ENCODE results near the gene CCDC149. TPM values are rescaled to one million over a fixed set of nuclear protein-coding genes. Genes with fewer than 3 reads are reported as not detected.

The CCDC149 gene
- total and polyA plus RNA-seq, 9 of the 15 experiments (the other 6 are each of a cell fraction or from before 2014, with no cell fraction given), result 0.04 to 0.18 TPM; not detected in 7

GRCh38 chr4:24850674-24851073 lies 62.2 kb downstream of the CCDC149 start:
- no peaks in the 10 kb centered on the region for H3K79me2 ChIP-seq (ENCODE audit: control insufficient read depth, insufficient read depth, low read length)
- 0% methylated on average over 1 of the region's 1 CpG for WGBS (ENCODE audit: insufficient coverage, low coverage, missing lambda C conversion rate)
- no peaks in the 10 kb centered on the region for H4K20me1 ChIP-seq (replicated peaks; ENCODE audit: control insufficient read depth, insufficient read depth, low read length)
- no peak overlapping the region for H3K27ac ChIP-seq (ENCODE audit: extremely low read depth, low read depth, low read length)
- H3K9me1 ChIP-seq (ENCODE audit: control insufficient read depth, insufficient read depth, low read length), result no peaks in the 10 kb centered on the region
- in situ Hi-C loops (cut with MboI) (no loop called here), intact Hi-C loops (cut with micrococcal nuclease) (no loop called here)
- H3K9me3 ChIP-seq (replicated peaks; ENCODE audit: control insufficient read depth, insufficient read depth, low read depth, low read length), result no peaks in the 10 kb centered on the region
- FAIRE-seq (no peak), DNase-seq (ENCODE audit: extremely low read depth in 1 of 4, low spot score in 3 of 4) (no peak), ATAC-seq (no peak)
- CTCF ChIA-PET (ENCODE audit: low intra/inter-chr PET ratio), result no interaction called here
- POLR2A ChIA-PET, result no interaction called here
- TF ChIP-seq MCM2 (IDR thresholded peaks at IDR 0.05; ENCODE audit: low read depth) (no peak), TEAD4 (IDR thresholded peaks at IDR 0.05; ENCODE audit: low read length) (no peak), TEAD4 (CRISPR knock-in tag; IDR thresholded peaks at IDR 0.05; ENCODE audit: borderline replicate concordance) (no peak), CLOCK (CRISPR knock-in tag; IDR thresholded peaks at IDR 0.05; ENCODE audit: borderline replicate concordance) (no peak)
- no peak overlapping the region for H2AFZ ChIP-seq (ENCODE audit: low read depth, low read length)
- no peak overlapping the region for H3K4me2 ChIP-seq (ENCODE audit: insufficient read depth, low read length)
- H3K4me3 ChIP-seq, result no peak overlapping the region
- no TSS peak for BruUV-seq (replicated peaks)
- no peaks in the 10 kb centered on the region for H3K4me1 ChIP-seq (replicated peaks in 1 of 2; ENCODE audit: control insufficient read depth in 2 of 2, insufficient read depth in 2 of 2, low read length in 2 of 2)
- H3K27me3 ChIP-seq (ENCODE audit: control insufficient read depth in 2 of 2, insufficient read depth in 2 of 2, low read length in 2 of 2), result peaks cover 2 to 4% of the 10 kb centered on the region in 2 experiments; a peak in 2 of 5 replicates
- no peak overlapping the region for H3K9ac ChIP-seq (ENCODE audit: insufficient read depth in 1 of 2, low read depth in 2 of 2, low read length in 2 of 2)
- H3K36me3 ChIP-seq (ENCODE audit: control insufficient read depth, insufficient read depth, low read length), result no peaks in the 10 kb centered on the region
